ENCODE measurements around the gene MYF6.
"Not testable (repeated sequence)": the region's sequence is repeated elsewhere in the genome, so short reads cannot be mapped to it uniquely, and the experiment has no call there.

The MYF6 gene

GRCh38 chr12:80707126-80707829 lies at the start of gene MYF6:
MYF6 (plus strand) TSS chr12:80707634; CDS start chr12:80707720, 86 bp downstream.
- no peak for DNase-seq

- DNase-seq: no peak
Observed at GRCh38 chr12:80659512-80660063, 47.8 kb upstream of the MYF6 start.

DNA sequence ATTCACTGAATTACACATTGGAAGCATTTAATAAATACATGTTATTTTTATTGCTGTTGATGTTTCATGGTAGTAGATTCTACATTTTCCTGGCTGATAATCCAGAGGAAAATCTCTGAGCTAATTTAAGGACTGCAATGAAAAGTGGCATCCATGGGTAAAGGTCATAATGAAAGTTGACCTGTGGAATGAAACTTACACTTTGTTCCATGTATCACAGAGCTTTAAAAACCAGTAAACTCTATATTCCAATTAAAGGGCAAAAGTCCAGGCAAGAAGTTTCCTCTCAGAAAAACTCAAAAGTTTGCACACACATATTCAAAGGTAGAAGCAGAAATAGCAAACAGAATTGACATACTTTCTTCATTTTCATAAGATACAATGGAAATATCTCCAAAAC lies 44.8 kb upstream of the MYF6 start:
- no peak for DNase-seq

DNA sequence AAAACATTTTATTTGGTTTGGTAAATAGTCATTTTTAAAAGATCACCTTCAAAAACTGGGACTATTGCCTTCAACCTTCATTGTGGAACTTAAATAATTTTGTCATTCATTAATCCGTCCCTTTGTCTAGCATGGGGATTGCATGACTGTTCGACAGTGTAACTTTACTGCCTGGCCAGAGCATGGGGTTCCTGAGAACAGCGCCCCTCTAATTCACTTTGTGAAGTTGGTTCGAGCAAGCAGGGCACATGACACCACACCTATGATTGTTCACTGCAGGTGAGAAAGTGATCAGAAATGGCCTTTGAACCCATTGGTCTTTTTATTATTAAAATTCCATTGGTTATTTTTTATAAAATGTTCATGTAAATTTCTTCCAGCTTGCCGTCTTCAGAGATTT lies 37.2 kb upstream of the MYF6 start:
- no peak for DNase-seq

- DNase-seq: not testable (repeated sequence)
Observed at GRCh38 chr12:80676042-80676636, 31.3 kb upstream of the MYF6 start.

DNA sequence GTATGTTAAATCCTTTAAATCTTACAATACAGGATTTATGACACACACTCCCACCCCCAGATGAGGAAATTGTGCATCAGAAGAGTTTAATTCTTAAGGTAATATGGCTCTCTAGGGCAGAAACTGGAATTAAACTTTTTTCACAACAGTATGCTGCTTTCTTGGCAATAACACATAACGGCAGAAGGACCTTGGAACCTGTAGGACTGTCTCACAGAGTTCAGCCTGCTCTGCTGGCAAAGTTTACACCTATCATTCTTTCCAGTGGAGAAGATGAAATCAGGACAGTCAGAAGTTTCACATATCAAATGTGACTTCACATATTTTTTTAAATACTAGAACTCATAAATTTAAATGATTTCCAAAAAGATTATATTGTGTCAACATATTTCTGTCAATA lies 30.6 kb upstream of the MYF6 start:
- DNase-seq: no peak

DNA sequence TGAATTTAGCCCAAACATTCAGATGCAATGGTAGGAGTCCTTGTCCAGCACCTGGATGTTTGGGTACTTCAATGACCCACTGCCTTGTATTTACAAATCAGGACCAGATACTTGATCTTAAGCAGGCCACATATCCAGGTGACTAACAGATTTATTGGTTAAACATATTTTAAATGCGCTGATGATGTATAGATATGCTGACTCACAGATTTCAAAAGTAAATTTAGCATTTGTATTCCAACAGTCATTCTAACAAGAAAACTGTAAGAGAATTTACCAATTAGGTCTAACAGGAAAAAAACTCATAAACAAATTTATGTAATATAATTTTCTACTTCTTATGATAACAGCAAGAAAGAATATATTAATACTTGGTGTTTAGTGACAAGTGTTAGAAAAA lies 29.4 kb upstream of the MYF6 start:
- no peak for DNase-seq

DNA sequence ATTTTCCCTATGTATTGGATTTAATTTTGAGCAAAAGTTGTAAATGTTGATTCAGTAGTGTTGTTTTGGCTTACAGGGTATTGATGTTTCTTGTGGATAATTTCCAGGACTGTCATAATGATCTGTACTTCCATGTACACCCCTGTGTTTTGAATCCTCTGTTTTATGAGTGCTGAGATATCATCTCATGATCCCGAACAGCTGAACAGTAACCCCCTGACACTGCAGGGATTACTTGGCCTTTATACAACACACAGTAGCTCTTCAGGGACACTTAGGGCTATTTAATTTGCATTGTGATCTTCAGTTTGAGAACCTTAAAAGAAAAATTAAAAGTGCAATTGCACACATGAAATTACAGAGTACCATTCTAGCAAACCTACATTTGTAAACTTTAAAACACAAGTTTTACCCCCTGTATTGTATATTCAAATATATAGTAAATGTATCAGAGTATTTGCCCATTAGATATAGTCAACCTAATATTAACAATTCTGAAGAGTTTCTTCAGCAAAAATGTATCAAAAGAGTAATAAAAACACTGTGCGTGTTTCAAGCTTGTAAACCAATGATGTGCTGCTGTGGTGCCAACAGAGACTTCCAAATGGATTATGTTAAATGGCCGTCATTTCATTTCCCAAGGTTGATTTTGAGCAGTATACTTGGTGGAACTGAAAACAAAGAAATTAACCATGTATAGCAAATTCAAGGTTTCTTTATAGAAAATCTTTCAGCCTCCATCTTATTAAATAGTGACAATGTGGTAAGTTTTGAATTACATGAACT lies 27.9 kb upstream of the MYF6 start:
- no peak for DNase-seq

DNA sequence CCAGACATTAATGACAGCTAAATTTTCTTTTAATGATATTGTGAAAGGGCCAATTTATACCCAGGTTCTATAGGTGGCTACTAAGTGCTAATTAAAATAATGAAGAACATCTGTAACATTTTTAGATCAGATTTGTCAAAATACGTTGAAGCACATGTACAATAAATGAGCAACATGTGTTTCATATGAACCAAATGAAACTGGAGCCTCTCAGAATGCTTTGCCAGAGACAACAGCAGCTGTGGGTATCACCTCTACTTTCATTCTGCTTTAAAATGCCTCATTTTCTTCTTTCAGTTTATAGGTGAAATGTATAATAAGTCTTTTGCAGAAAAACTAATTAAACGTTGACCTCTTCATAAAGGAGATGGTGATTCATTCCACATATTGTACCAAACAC lies 26.1 kb upstream of the MYF6 start:
- peak; percentile 32 for DNase-seq

DNA sequence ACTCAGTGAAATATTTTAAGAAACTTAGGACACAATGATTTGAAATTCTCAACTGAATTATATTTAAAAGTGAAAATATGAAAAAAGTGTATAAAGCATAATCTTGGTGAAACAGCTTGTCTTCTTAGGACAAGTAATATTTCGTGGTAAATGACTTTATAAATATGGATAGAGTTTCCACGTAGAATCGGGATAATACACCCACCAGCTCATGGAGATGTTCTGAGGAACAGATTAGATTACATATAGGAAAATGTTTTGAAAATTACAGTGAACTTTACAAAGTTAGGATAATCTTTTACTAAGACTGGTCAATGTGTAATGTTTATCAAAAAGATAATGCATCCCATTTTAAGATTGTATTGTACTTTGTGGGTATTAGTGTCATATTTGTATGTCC lies 25.6 kb upstream of the MYF6 start:
- no peak for DNase-seq

GRCh38 chr12:80684077-80684495 lies 23.3 kb upstream of the MYF6 start:
- DNase-seq: no peak

GRCh38 chr12:80690090-80690489 lies 17.3 kb upstream of the MYF6 start:
- no peak for DNase-seq

DNA sequence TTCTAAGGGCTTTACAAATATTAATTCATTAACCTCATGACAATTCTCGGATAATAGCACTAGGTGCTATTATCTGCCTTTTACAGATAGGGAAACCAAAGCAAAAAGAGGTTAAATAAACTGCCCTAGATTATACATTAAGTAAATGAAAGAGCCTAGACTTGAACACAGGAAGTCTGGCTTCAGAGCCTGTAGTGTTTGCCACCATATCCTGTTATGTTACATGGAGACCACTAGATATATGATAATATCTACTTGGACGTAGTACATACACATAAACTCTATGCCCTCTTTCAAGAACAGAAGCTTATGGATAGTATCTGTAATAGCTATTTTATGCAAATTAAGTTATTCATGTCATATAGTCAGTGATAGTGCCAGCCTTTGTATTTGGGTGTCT lies 16.9 kb upstream of the MYF6 start:
- DNase-seq: no peak

DNA sequence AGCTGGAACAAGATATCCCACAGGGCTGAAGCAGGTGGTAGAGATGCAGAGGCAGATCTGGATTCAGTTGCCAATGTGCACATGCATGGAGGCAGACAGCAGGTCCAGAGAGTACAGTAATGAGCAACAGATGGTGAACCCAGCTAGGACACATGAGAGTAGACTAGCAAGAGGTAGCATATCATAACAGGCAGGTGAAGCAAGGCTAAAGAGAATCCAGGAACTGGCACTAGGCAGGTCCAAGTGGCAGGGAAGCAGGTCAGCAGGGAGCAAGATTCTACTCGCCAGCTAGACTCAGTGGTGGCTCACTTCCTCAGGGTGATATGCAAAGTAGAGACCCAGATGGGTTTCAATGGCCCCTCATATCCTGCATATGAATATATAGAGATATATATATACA lies 15.3 kb upstream of the MYF6 start:
- DNase-seq: no peak

- DNase-seq: no peak
Observed at GRCh38 chr12:80697270-80697887, 10.1 kb upstream of the MYF6 start.

GRCh38 chr12:80698256-80698655 lies 9.2 kb upstream of the MYF6 start:
- no peak for DNase-seq

DNA sequence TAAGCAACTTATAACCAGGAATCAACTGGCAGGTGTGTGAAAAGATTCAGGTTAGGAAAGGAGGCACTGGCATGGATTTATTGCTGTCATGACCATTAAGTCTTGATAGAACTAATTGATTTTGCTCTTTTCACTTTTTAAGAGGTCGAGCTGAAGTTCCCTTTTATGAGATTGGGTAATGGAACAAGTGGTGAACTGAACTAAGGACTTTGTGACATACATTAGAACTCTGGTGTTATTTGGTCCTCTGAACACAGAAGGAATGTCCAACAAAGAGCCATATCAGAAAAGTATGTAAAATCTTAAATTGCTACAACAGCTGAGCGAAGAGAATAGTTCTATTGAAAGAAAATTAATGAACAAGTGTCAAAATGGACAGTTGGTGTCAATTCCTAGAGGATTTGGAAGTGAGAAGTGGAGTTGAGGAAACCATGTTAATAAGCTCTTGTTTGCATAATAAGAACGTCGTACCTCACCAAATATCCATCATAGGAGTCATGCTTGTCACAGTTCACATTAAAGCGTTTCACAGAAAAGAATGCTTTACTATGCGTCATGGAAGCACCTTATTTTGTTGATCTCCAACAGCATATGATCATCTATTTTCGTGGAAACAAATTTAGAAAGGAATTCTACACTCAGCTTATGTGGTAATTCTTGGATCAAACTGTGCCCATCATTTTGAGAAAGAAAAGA lies 8.4 kb upstream of the MYF6 start:
- DNase-seq: no peak

GRCh38 chr12:80700327-80700726 lies 7.1 kb upstream of the MYF6 start:
- no peak for DNase-seq

DNA sequence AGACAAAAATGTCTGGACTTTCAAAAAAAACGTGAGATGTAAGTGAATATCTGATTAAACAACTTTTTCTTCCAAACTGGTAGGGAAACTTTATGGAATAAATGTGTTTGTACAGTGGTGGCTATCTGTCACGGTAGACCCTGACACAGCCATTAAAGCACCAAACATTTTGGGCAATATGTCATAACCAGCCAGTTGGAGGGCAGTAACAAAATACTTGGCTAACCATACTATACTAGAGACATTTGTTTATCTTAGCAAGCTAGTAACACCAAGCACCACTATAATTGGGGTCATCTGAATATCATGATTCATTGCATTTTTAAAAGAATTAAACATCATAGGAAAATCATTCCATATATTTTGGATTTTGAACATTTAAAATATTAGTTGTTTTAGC lies 6.0 kb upstream of the MYF6 start:
- DNase-seq: no peak

- DNase-seq: no peak
Observed at GRCh38 chr12:80702889-80703805, 4.3 kb upstream of the MYF6 start.

- DNase-seq: no peak
Observed at GRCh38 chr12:80704420-80704819, 3.0 kb upstream of the MYF6 start.

GRCh38 chr12:80707830-80708258 lies 410 bp downstream of the MYF6 start:
- DNase-seq: peak; percentile 65

Data from eye (tissue), 1 donor.